H1 (cell line): ENCODE data around the gene UEVLD. TPM values are rescaled to one million over a fixed set of nuclear protein-coding genes. Genes with fewer than 3 reads are reported as not detected.

ENCODE experiments used
- CTCF ChIA-PET: fragments of 300-600 bp; sonication (Branson Sonifier 250); formaldehyde crosslinking; loops from one replicate; lab custom pipeline; 2021; ENCODE audit not compliant: partially characterized antibody; lab: Charles Lee
- POLR2A ChIA-PET: fragments of 300-600 bp; sonication (Branson Sonifier 250); formaldehyde crosslinking; loops from one replicate; lab custom pipeline; 2021; ENCODE audit warnings: inconsistent platforms; ENCODE audit not compliant: partially characterized antibody; lab: Charles Lee
- DNase-seq, 2 experiments: peaks; one replicate each; pipeline versions ENCODE4 v3.0.0 to v3.0.0-alpha.2; 2010 to 2022; ENCODE audit warnings: low spot score in 2 of 2, low read depth in 1 of 2, mixed read lengths in 1 of 2
- FAIRE-seq: peaks from 2 replicates; lab custom pipeline; 2011; peaks lifted over from hg19 to GRCh38; lab: Jason Lieb, UNC
- H2AFZ ChIP-seq: 2 replicates; pipeline ENCODE4 v1.8.1; 2012; ENCODE audit warnings: low read length, inconsistent platforms
- H2AK5ac ChIP-seq: 2 replicates; pipeline ENCODE4 v1.6.1; 2013; ENCODE audit warnings: low read depth, low read length
- H2BK120ac ChIP-seq: replicated peaks from 2 replicates; pipeline ENCODE3; 2013; ENCODE audit warnings: low read depth, low read length, inconsistent platforms
- H2BK12ac ChIP-seq: 2 replicates; pipeline ENCODE4 v1.6.1; 2013; ENCODE audit warnings: low read depth, low read length
- H2BK15ac ChIP-seq: 2 replicates; pipeline ENCODE4 v1.6.1; 2013; ENCODE audit warnings: low read length
- H2BK20ac ChIP-seq: 2 replicates; pipeline ENCODE4 v1.6.1; 2013; ENCODE audit warnings: low read length
- H2BK5ac ChIP-seq: 2 replicates; pipeline ENCODE4 v1.6.1; 2013; ENCODE audit warnings: low read depth, low read length
- H3K14ac ChIP-seq: 2 replicates; pipeline ENCODE4 v1.6.1; 2013; ENCODE audit warnings: inconsistent platforms; ENCODE audit not compliant: insufficient read length
- H3K18ac ChIP-seq: 2 replicates; pipeline ENCODE4 v1.6.1; 2013; ENCODE audit warnings: low read length; ENCODE audit errors: extremely low read depth
- H3K23ac ChIP-seq: 2 replicates; pipeline ENCODE4 v1.6.1; 2013; ENCODE audit warnings: inconsistent platforms; ENCODE audit not compliant: insufficient read length
- H3K23me2 ChIP-seq: 2 replicates; pipeline ENCODE4 v1.6.1; 2013; ENCODE audit warnings: low read depth, low read length
- H3K27ac ChIP-seq: 2 replicates; pipeline ENCODE4 v1.6.1; 2011; ENCODE audit warnings: low read depth, low read length, inconsistent platforms
- H3K27me3 ChIP-seq, 4 experiments: replicated peaks in 1 of 4; 1 replicate in 1 of 4; 2 replicates in 3 of 4; pipeline versions ENCODE4 v1.6.1 to v1.8.1; 2011 to 2013; ENCODE audit warnings: low read length in 3 of 4, mild to moderate bottlenecking in 3 of 4, inconsistent platforms in 2 of 4, mixed read lengths in 2 of 4, moderate library complexity in 1 of 4; ENCODE audit not compliant: control insufficient read depth in 3 of 4, insufficient read depth in 3 of 4; ENCODE audit errors: extremely low read depth in 1 of 4
- H3K36me3 ChIP-seq, 4 experiments: 2 replicates each; pipeline versions ENCODE4 v1.6.1 to v1.8.1; 2011 to 2013; ENCODE audit warnings: mild to moderate bottlenecking in 4 of 4, low read length in 3 of 4, moderate library complexity in 2 of 4, control low read depth in 1 of 4, inconsistent platforms in 1 of 4; ENCODE audit not compliant: insufficient read depth in 4 of 4, control insufficient read depth in 2 of 4
- H3K4ac ChIP-seq: replicated peaks from 2 replicates; pipeline ENCODE3; 2013; ENCODE audit warnings: low read length, low read depth, mixed read lengths, inconsistent platforms; ENCODE audit not compliant: insufficient read length
- H3K4me1 ChIP-seq, 4 experiments: replicated peaks in 1 of 4; 1 replicate in 1 of 4; 2 replicates in 3 of 4; pipeline versions ENCODE4 v1.6.1 to v1.8.1; 2011 to 2013; ENCODE audit warnings: low read length in 3 of 4, inconsistent platforms in 2 of 4, mixed read lengths in 1 of 4; ENCODE audit not compliant: insufficient read depth in 4 of 4, control insufficient read depth in 3 of 4
- H3K4me2 ChIP-seq, 2 experiments: 2 replicates each; pipeline versions ENCODE4 v1.6.1 to v1.8.1; 2011 to 2013; ENCODE audit warnings: low read depth in 2 of 2, low read length in 2 of 2, control low read depth in 1 of 2, inconsistent platforms in 1 of 2, mild to moderate bottlenecking in 1 of 2; ENCODE audit not compliant: insufficient read depth in 1 of 2
- H3K4me3 ChIP-seq, 4 experiments: fragments of 200-600, 300-600 bp in 1 of 4; sonication (generic), shearing (Covaris generic), sonication (Bioruptor Twin) in 1 of 4; 2 replicates each; pipeline versions ENCODE4 v1.5.1 to v1.8.1; 2011 to 2016; ENCODE audit warnings: low read length in 4 of 4, low read depth in 3 of 4, control low read depth in 2 of 4, inconsistent platforms in 2 of 4, mild to moderate bottlenecking in 2 of 4, mixed read lengths in 1 of 4, moderate library complexity in 1 of 4; ENCODE audit not compliant: insufficient read depth in 2 of 4; ENCODE audit errors: extremely low read depth in 1 of 4
- H3K56ac ChIP-seq: replicated peaks from 2 replicates; pipeline ENCODE3; 2013; ENCODE audit warnings: low read depth, mild to moderate bottlenecking, mixed read lengths, low read length, inconsistent platforms; ENCODE audit not compliant: insufficient read length
- H3K79me1 ChIP-seq: 2 replicates; pipeline ENCODE4 v1.6.1; 2013; ENCODE audit warnings: low read depth, low read length, control low read depth
- H3K79me2 ChIP-seq, 2 experiments: 2 replicates each; pipeline versions ENCODE4 v1.6.1 to v1.8.1; 2012 to 2013; ENCODE audit warnings: low read length in 2 of 2, mild to moderate bottlenecking in 2 of 2, inconsistent platforms in 1 of 2; ENCODE audit not compliant: insufficient read depth in 2 of 2, control insufficient read depth in 1 of 2
- H3K9ac ChIP-seq, 4 experiments: replicated peaks in 1 of 4; 1 replicate in 1 of 4; 2 replicates in 3 of 4; pipeline versions ENCODE4 v1.6.1 to v1.8.1; 2011 to 2013; ENCODE audit warnings: low read depth in 3 of 4, low read length in 3 of 4, control low read depth in 2 of 4, mild to moderate bottlenecking in 2 of 4, moderate library complexity in 2 of 4, inconsistent platforms in 1 of 4; ENCODE audit errors: extremely low read depth in 1 of 4
- H3K9me3 ChIP-seq, 2 experiments: 2 replicates each; pipeline versions ENCODE4 v1.6.1 to v1.8.1; 2012 to 2013; ENCODE audit warnings: mild to moderate bottlenecking in 2 of 2, moderate library complexity in 2 of 2, control low read depth in 1 of 2, inconsistent platforms in 1 of 2, low read depth in 1 of 2, low read length in 1 of 2, mixed read lengths in 1 of 2; ENCODE audit not compliant: insufficient read depth in 2 of 2
- H4K20me1 ChIP-seq, 2 experiments: replicated peaks in 1 of 2; 2 replicates each; pipeline versions ENCODE3 to v1.8.1; 2011 to 2013; ENCODE audit warnings: inconsistent platforms in 2 of 2, low read length in 2 of 2, mild to moderate bottlenecking in 1 of 2; ENCODE audit not compliant: insufficient read depth in 2 of 2, control insufficient read depth in 1 of 2
- H4K5ac ChIP-seq: 2 replicates; pipeline ENCODE4 v1.6.1; 2013; ENCODE audit warnings: low read length, low read depth, mixed read lengths, inconsistent platforms; ENCODE audit not compliant: insufficient read length
- H4K8ac ChIP-seq: 2 replicates; pipeline ENCODE4 v1.8.0; 2013; ENCODE audit warnings: mild to moderate bottlenecking, moderate library complexity, low read length, inconsistent platforms; ENCODE audit not compliant: insufficient read depth; ENCODE audit errors: extremely low read depth
- H4K91ac ChIP-seq: replicated peaks from 2 replicates; pipeline ENCODE3; 2013; ENCODE audit warnings: low read length, mixed read lengths, inconsistent platforms; ENCODE audit not compliant: insufficient read length
- BRCA1 ChIP-seq: IDR thresholded peaks from 2 replicates; pipeline ENCODE4 v1.6.1; 2012; ENCODE audit warnings: low read depth, low read length, improper control_type of control experiment
- EP300 ChIP-seq, 2 experiments: IDR thresholded peaks; 1 replicate in 1 of 2; 2 replicates in 1 of 2; pipeline ENCODE4 v1.6.1; 2011 to 2012; ENCODE audit warnings: low read depth in 2 of 2, low read length in 2 of 2, mild to moderate bottlenecking in 2 of 2, borderline replicate concordance in 1 of 2, inconsistent platforms in 1 of 2, moderate library complexity in 1 of 2
- GTF2F1 ChIP-seq: IDR thresholded peaks from 2 replicates; pipeline ENCODE4 v1.6.1; 2012; ENCODE audit warnings: low read depth, low read length, improper control_type of control experiment, borderline replicate concordance
- SUZ12 ChIP-seq: fragments of 200-600 bp; sonication (generic); IDR thresholded peaks from 2 replicates; pipeline ENCODE4 v1.6.1; 2012; ENCODE audit warnings: mild to moderate bottlenecking, inconsistent platforms, low read length, moderate library complexity, mixed read lengths
- polyA plus RNA-seq, 7 experiments: library from polyadenylated mRNA; depleted of rRNA in 3 of 7; stranded (reverse) in 5 of 7; unstranded in 2 of 7; fragments of >200 nt in 5 of 7; fragments of 200-250 nt in 2 of 7; gene quantifications; 1 replicate in 5 of 7; 2 replicates in 1 of 7; 4 replicates in 1 of 7; pipeline versions ENCODE4 v1.2.1 to v1.2.3, GENCODE V29; 2011 to 2013; ENCODE audit warnings: missing spikeins in 2 of 7, mixed read lengths in 2 of 7
- total RNA-seq: library from RNA; stranded (reverse); fragmentation: NEBNext Ultra II Directional; extraction: Animal tissue kit (Norgen Biotek cat#: 25700); gene quantifications from 2 replicates; pipeline ENCODE4 v1.2.1, GENCODE V29; 2021

UEVLD gene
- total and polyA plus RNA-seq, 2 of the 8 experiments (the other 6 are each of a cell fraction or from before 2014, with no cell fraction given), result 4.1 to 7.3 TPM

DNA sequence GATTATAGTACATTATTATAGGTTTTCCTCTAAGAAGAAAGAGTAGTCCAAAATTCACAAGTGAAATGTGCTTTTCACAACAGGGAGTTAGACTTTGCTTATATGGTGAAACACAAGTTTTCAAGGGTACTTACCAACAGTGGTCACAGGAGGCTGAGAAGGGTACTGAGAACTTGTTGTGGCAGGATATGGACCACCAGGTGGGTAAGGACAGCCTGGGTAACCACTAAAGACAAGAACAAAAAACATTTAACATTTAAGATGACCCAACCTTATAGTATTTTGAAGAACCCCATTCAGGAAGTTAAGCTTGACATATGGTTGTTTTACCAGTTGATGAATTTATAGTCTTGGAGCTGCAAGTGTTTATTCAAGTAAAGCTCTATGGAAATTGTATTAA, 86.2 kb downstream of the UEVLD start:
- Histone ChIP-seq H3K79me2 (no peaks in the 10 kb centered on the region), H3K23ac (no peak overlapping the region), H3K4ac (no peak overlapping the region), H3K9ac (no peak overlapping the region), H4K8ac (no peak overlapping the region), H2BK20ac (no peak overlapping the region), H2AFZ (no peak overlapping the region), H2BK15ac (no peak overlapping the region), H3K27me3 (no peaks in the 10 kb centered on the region), H4K91ac (no peak overlapping the region), H2BK120ac (no peak overlapping the region), H3K79me1 (no peaks in the 10 kb centered on the region), H3K27ac (no peak overlapping the region), H2BK12ac (no peak overlapping the region), H4K5ac (no peak overlapping the region), H2AK5ac (no peak overlapping the region), H3K4me2 (no peak overlapping the region), H3K23me2 (no peaks in the 10 kb centered on the region), H3K9me3 (no peaks in the 10 kb centered on the region), H4K20me1 (peaks cover 0 to 2% of the 10 kb centered on the region in 2 experiments), H3K4me3 (no peak overlapping the region), H2BK5ac (no peak overlapping the region), H3K14ac (no peak overlapping the region), H3K56ac (no peak overlapping the region), H3K4me1 (no peaks in the 10 kb centered on the region), H3K36me3 (peaks cover 3 to 32% (median 19%) of the 10 kb centered on the region in 4 experiments; a peak in 7 of 8 replicates), H3K18ac (no peak overlapping the region)
- DNase-seq (no peak), FAIRE-seq (no peak)
- ChIA-PET POLR2A (interaction anchor here (1.3 kb wide), 1 partner anchor 9 kb away, joined by 4 read pairs; no protein-coding TSS in a partner anchor), CTCF (interaction anchor here (1.5 kb wide), 1 partner anchor 11 kb away, joined by 4 read pairs; no protein-coding TSS in a partner anchor)
- no peak for TF ChIP-seq EP300 (IDR thresholded peaks at IDR 0.05; ENCODE audit: borderline replicate concordance in 1 of 2, low read depth in 2 of 2, low read length in 2 of 2)
- TF ChIP-seq BRCA1, result no peak
- no peak for TF ChIP-seq SUZ12
- TF ChIP-seq GTF2F1, result no peak
